Measurements from ENCODE around the gene ANTXRL.
A peak's percentile ranks its signal among the peaks of the same experiment; 100 is the strongest.

The ANTXRL gene

DNA sequence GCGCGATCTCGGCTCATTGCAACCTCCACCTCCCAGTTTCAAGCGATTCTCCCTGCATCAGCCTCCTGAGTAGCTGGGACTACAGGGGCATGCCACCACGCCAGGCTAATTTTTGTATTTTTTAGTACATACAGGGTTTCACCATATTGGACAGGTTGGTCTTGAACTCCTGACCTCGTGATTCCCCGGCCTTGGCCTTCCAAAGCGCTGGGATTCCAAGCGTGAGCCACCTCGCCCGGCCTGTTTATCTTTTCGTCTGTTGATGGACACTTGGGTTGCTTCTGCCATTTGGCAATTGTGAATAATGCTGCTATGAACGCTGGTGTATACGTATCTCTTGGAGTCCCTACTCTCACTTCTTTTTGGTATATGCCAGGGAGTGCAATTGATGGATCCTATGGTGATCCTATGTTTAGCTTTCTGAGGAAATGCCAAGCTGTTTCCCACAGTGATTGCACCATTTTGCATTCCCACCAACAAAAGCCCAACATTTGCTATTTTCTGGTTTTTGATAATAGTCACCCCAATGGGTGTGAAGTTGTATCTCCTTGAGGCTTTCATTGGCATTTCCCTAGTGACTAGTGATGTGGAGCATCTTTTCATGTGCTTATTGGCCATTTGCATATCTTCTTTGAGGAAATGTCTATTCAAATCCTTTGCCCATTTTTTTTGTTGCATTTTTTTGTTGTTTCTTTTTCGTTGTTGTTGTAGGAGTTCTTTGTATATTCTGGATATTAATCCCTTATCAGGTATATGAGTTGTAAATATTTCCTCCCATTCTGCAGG lies 3.5 kb downstream of the ANTXRL start:
- Histone ChIP-seq H3K27me3 (ENCODE audit: control insufficient read depth in 3 of 3, insufficient read depth in 3 of 3, low read depth in 1 of 3, low read length in 3 of 3) (peaks cover 0 to 19% (median 14%) of the 10 kb centered on the region in 3 experiments), H4K91ac (ENCODE audit: low read depth, low read length, poor library complexity) (no peak overlapping the region), H3K79me1 (ENCODE audit: low read depth, low read length) (no peaks in the 10 kb centered on the region), H3K27ac (replicated peaks; ENCODE audit: low read length) (no peak overlapping the region), H2AFZ (ENCODE audit: low read length) (no peak overlapping the region), H3K4ac (ENCODE audit: low read length) (no peak overlapping the region), H3K4me1 (ENCODE audit: control insufficient read depth in 2 of 2, insufficient read depth in 1 of 2, low read depth in 1 of 2, low read length in 2 of 2) (peaks cover 4 to 11% of the 10 kb centered on the region in 2 donors), H4K8ac (ENCODE audit: low read depth, low read length) (no peak overlapping the region), H2BK12ac (ENCODE audit: low read length) (no peak overlapping the region), H2BK5ac (ENCODE audit: low read length) (no peak overlapping the region), H3K36me3 (replicated peaks in 1 of 2; ENCODE audit: control insufficient read depth in 2 of 2, insufficient read depth in 2 of 2, low read length in 2 of 2) (no peaks in the 10 kb centered on the region), H2BK15ac (ENCODE audit: low read length) (no peak overlapping the region), H3K18ac (ENCODE audit: low read length) (no peak overlapping the region), H3K4me3 (ENCODE audit: low read length in 2 of 2) (no peak overlapping the region), H3K9ac (ENCODE audit: low read depth, low read length, poor library complexity) (no peak overlapping the region), H3K9me3 (replicated peaks in 1 of 2; ENCODE audit: control insufficient read depth in 2 of 2, insufficient read depth in 1 of 2, low read depth in 1 of 2, low read length in 2 of 2) (peaks cover 0 to 3% of the 10 kb centered on the region in 2 donors), H3K4me2 (ENCODE audit: insufficient read depth, low read length, poor library complexity, severe bottlenecking) (no peak overlapping the region), H3K14ac (ENCODE audit: low read length) (no peak overlapping the region), H2AK5ac (ENCODE audit: low read depth, low read length) (no peak overlapping the region), H3K23ac (ENCODE audit: low read depth, low read length, poor library complexity) (no peak overlapping the region), H2BK120ac (ENCODE audit: low read depth, low read length) (no peak overlapping the region)
- no CpG with 5 or more reads among the region's 15 CpGs for WGBS, 2 donors (ENCODE audit: extremely low coverage in 2 of 2, insufficient read length in 2 of 2, insufficient replicate concordance in 1 of 2)
- no peak for DNase-seq (ENCODE audit: low spot score)

DNA sequence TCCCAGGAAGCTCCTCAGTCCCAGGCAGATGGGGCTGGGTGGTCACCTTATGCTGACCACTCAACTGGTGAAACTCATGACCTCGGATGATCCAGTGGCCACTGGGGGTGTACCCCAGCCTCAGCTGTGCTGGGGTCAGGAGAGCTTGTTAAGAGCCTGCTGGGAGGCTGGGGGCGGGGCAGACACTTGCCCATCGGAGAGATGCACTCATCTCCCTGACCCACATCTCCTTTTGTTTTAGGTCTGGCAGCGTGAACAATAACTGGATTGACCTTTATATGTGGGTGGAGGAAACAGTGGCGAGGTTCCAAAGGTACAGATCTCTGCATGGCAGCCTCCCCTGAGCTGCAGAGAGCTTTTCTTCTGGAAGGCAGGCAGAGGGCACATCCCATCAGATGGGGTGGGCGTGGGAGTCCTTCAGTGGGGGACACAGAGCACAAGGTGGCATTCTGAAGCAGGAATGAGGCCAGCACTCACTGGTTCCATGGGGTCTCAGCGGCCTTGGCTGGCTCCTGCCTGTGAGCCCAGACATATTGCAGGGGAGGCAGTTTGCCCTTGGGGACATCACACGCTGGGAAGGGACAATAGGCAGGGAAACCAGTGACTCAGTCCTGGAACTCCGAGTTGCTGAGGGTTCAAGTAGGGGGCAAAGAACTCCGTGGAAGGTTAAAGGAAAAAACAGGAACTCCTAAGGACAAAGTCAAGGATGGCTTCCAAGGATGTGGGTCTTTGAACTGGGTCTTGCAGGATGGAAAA lies 5.2 kb downstream of the ANTXRL start:
- no CpG with 5 or more reads among the region's 10 CpGs for WGBS, 2 donors (ENCODE audit: extremely low coverage in 2 of 2, insufficient read length in 2 of 2, insufficient replicate concordance in 1 of 2)
- no peak overlapping the region for H2BK5ac ChIP-seq (ENCODE audit: low read length)
- no peaks in the 10 kb centered on the region for H3K36me3 ChIP-seq (replicated peaks in 1 of 2; ENCODE audit: control insufficient read depth in 2 of 2, insufficient read depth in 2 of 2, low read length in 2 of 2)
- H3K27me3 ChIP-seq (ENCODE audit: control insufficient read depth in 3 of 3, insufficient read depth in 3 of 3, low read depth in 1 of 3, low read length in 3 of 3) = peaks cover 0 to 6% (median 0%) of the 10 kb centered on the region in 3 experiments
- H3K4ac ChIP-seq (ENCODE audit: low read length) = no peak overlapping the region
- peaks cover 0 to 3% of the 10 kb centered on the region in 2 donors for H3K9me3 ChIP-seq (replicated peaks in 1 of 2; ENCODE audit: control insufficient read depth in 2 of 2, insufficient read depth in 1 of 2, low read depth in 1 of 2, low read length in 2 of 2)
- no peak overlapping the region for H3K4me3 ChIP-seq (ENCODE audit: low read length in 2 of 2)
- H3K23ac ChIP-seq (ENCODE audit: low read depth, low read length, poor library complexity) = no peak overlapping the region
- no peak overlapping the region for H3K14ac ChIP-seq (ENCODE audit: low read length)
- H3K4me2 ChIP-seq (ENCODE audit: insufficient read depth, low read length, poor library complexity, severe bottlenecking) = no peak overlapping the region
- H4K91ac ChIP-seq (ENCODE audit: low read depth, low read length, poor library complexity) = no peak overlapping the region
- no peak overlapping the region for H2AFZ ChIP-seq (ENCODE audit: low read length)
- H2BK12ac ChIP-seq (ENCODE audit: low read length) = no peak overlapping the region
- no peak overlapping the region for H4K8ac ChIP-seq (ENCODE audit: low read depth, low read length)
- H3K4me1 ChIP-seq (ENCODE audit: control insufficient read depth in 2 of 2, insufficient read depth in 1 of 2, low read depth in 1 of 2, low read length in 2 of 2) = peaks cover 4 to 11% of the 10 kb centered on the region in 2 donors
- no peak overlapping the region for H3K9ac ChIP-seq (ENCODE audit: low read depth, low read length, poor library complexity)
- no peak for DNase-seq (ENCODE audit: low spot score)
- H2BK15ac ChIP-seq (ENCODE audit: low read length) = no peak overlapping the region
- H3K79me1 ChIP-seq (ENCODE audit: low read depth, low read length) = no peaks in the 10 kb centered on the region
- H2AK5ac ChIP-seq (ENCODE audit: low read depth, low read length) = no peak overlapping the region
- H3K27ac ChIP-seq (replicated peaks; ENCODE audit: low read length) = no peak overlapping the region
- no peak overlapping the region for H3K18ac ChIP-seq (ENCODE audit: low read length)
- no peak overlapping the region for H2BK120ac ChIP-seq (ENCODE audit: low read depth, low read length)

DNA sequence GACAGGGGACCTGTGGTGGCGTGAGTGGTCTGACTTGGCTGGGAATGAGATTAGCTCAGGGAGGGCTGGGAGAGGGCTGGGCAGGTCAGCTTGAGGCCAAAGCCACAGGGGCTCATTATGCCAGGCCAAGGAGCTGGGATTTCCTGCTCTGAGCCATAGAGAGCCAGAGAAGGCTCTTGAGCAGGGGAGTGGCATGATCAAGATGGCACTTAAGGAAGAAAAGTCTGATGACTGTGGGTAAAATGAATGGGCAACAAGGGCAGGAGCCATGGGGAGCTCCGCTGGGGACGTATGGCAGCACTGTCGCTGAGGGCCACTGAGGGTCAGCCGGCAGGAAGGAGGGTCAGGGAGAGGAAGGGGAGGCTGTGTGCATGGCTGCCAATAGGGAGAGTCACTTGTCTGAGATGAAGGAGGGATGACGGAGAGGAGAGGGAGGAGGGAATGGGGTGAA lies 5.8 kb downstream of the ANTXRL start:
- Histone ChIP-seq H3K36me3 (replicated peaks in 1 of 2; ENCODE audit: control insufficient read depth in 2 of 2, insufficient read depth in 2 of 2, low read length in 2 of 2) (no peaks in the 10 kb centered on the region), H4K8ac (ENCODE audit: low read depth, low read length) (no peak overlapping the region), H3K9me3 (replicated peaks in 1 of 2; ENCODE audit: control insufficient read depth in 2 of 2, insufficient read depth in 1 of 2, low read depth in 1 of 2, low read length in 2 of 2) (peaks cover 0 to 3% of the 10 kb centered on the region in 2 donors), H2BK12ac (ENCODE audit: low read length) (no peak overlapping the region), H2AK5ac (ENCODE audit: low read depth, low read length) (no peak overlapping the region), H3K9ac (ENCODE audit: low read depth, low read length, poor library complexity) (peak overlapping the region; percentile 79), H3K27me3 (ENCODE audit: control insufficient read depth in 3 of 3, insufficient read depth in 3 of 3, low read depth in 1 of 3, low read length in 3 of 3) (peaks cover 0 to 6% (median 0%) of the 10 kb centered on the region in 3 experiments), H3K23ac (ENCODE audit: low read depth, low read length, poor library complexity) (no peak overlapping the region), H2BK15ac (ENCODE audit: low read length) (no peak overlapping the region), H2BK5ac (ENCODE audit: low read length) (no peak overlapping the region), H3K4me2 (ENCODE audit: insufficient read depth, low read length, poor library complexity, severe bottlenecking) (no peak overlapping the region), H2AFZ (ENCODE audit: low read length) (no peak overlapping the region), H3K4me3 (ENCODE audit: low read length in 2 of 2) (no peak overlapping the region), H3K4me1 (ENCODE audit: control insufficient read depth in 2 of 2, insufficient read depth in 1 of 2, low read depth in 1 of 2, low read length in 2 of 2) (peaks cover 4 to 11% of the 10 kb centered on the region in 2 donors), H3K14ac (ENCODE audit: low read length) (no peak overlapping the region), H3K4ac (ENCODE audit: low read length) (no peak overlapping the region), H2BK120ac (ENCODE audit: low read depth, low read length) (no peak overlapping the region), H3K27ac (replicated peaks; ENCODE audit: low read length) (no peak overlapping the region), H3K18ac (ENCODE audit: low read length) (no peak overlapping the region), H3K79me1 (ENCODE audit: low read depth, low read length) (no peaks in the 10 kb centered on the region), H4K91ac (ENCODE audit: low read depth, low read length, poor library complexity) (no peak overlapping the region)
- WGBS, 2 donors (ENCODE audit: extremely low coverage in 2 of 2, insufficient read length in 2 of 2, insufficient replicate concordance in 1 of 2) = no CpG with 5 or more reads among the region's 6 CpGs
- DNase-seq (ENCODE audit: low spot score) = no peak

DNA sequence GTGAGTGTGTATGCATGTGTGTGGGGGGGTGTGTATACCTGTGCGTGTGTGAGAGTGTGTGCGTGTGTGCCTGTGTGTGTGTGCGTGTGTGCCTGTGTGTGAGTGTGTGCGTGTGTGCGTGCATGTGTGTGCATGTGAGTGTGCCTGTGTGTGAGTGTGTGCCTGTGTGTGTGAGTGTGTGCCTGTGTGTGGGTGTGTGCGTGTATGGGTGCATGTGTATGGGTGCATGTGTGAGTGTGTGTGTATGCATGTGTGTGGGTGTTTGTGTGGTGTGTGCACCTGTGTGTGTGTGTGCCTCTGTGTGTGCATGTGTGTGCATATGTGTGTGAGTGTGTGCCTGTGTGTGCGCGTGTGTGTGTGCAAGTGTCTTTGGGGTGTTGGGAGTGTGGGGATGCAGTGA lies 6.4 kb downstream of the ANTXRL start:
- peaks cover 0 to 6% (median 0%) of the 10 kb centered on the region in 3 experiments for H3K27me3 ChIP-seq (ENCODE audit: control insufficient read depth in 3 of 3, insufficient read depth in 3 of 3, low read depth in 1 of 3, low read length in 3 of 3)
- H3K4me3 ChIP-seq (ENCODE audit: low read length in 2 of 2) = peak overlapping the region in 1 of 2 donors; percentile 69
- no peak overlapping the region for H3K4me2 ChIP-seq (ENCODE audit: insufficient read depth, low read length, poor library complexity, severe bottlenecking)
- H3K79me1 ChIP-seq (ENCODE audit: low read depth, low read length) = no peaks in the 10 kb centered on the region
- DNase-seq (ENCODE audit: low spot score) = no peak
- no peak overlapping the region for H2BK5ac ChIP-seq (ENCODE audit: low read length)
- no peak overlapping the region for H3K18ac ChIP-seq (ENCODE audit: low read length)
- no peak overlapping the region for H3K14ac ChIP-seq (ENCODE audit: low read length)
- H3K4me1 ChIP-seq (ENCODE audit: control insufficient read depth in 2 of 2, insufficient read depth in 1 of 2, low read depth in 1 of 2, low read length in 2 of 2) = peaks cover 4 to 11% of the 10 kb centered on the region in 2 donors
- no peak overlapping the region for H2AFZ ChIP-seq (ENCODE audit: low read length)
- H4K8ac ChIP-seq (ENCODE audit: low read depth, low read length) = peak overlapping the region; percentile 66
- no CpG with 5 or more reads among the region's 8 CpGs for WGBS, 2 donors (ENCODE audit: extremely low coverage in 2 of 2, insufficient read length in 2 of 2, insufficient replicate concordance in 1 of 2)
- H3K4ac ChIP-seq (ENCODE audit: low read length) = no peak overlapping the region
- peak overlapping the region; percentile 76 for H3K23ac ChIP-seq (ENCODE audit: low read depth, low read length, poor library complexity)
- no peaks in the 10 kb centered on the region for H3K36me3 ChIP-seq (replicated peaks in 1 of 2; ENCODE audit: control insufficient read depth in 2 of 2, insufficient read depth in 2 of 2, low read length in 2 of 2)
- H3K9me3 ChIP-seq (replicated peaks in 1 of 2; ENCODE audit: control insufficient read depth in 2 of 2, insufficient read depth in 1 of 2, low read depth in 1 of 2, low read length in 2 of 2) = peaks cover 0 to 3% of the 10 kb centered on the region in 2 donors
- H2AK5ac ChIP-seq (ENCODE audit: low read depth, low read length) = no peak overlapping the region
- H2BK120ac ChIP-seq (ENCODE audit: low read depth, low read length) = no peak overlapping the region
- H3K9ac ChIP-seq (ENCODE audit: low read depth, low read length, poor library complexity) = peak overlapping the region; percentile 79
- no peak overlapping the region for H2BK12ac ChIP-seq (ENCODE audit: low read length)
- H3K27ac ChIP-seq (replicated peaks; ENCODE audit: low read length) = no peak overlapping the region
- H2BK15ac ChIP-seq (ENCODE audit: low read length) = no peak overlapping the region
- no peak overlapping the region for H4K91ac ChIP-seq (ENCODE audit: low read depth, low read length, poor library complexity)

Data from neuronal stem cell (in vitro differentiated cells).